ENCODE measurements around the gene TRMT10B. TPM values are rescaled to one million over a fixed set of nuclear protein-coding genes. Genes with fewer than 3 reads are reported as not detected.
"Not testable (repeated sequence)": the region's sequence is repeated elsewhere in the genome, so short reads cannot be mapped to it uniquely, and the experiment has no call there.

Gene TRMT10B
- total and polyA plus RNA-seq, 3 experiments from 2014 or later = 10.0 to 16.2 (median 12.0) TPM

- ChIA-PET CTCF (interaction anchor here (1.3 kb wide), 1 partner anchor 11 kb away, joined by 3 read pairs; no protein-coding TSS in a partner anchor), POLR2A (interaction anchor here (1.9 kb wide), 1 partner anchor 18 kb away, joined by 10 read pairs; the partner anchor contains the start of gene EXOSC3)
- Histone ChIP-seq H3K27me3 (ENCODE audit: insufficient read depth, low read length, poor library complexity, severe bottlenecking) (no peaks in the 10 kb centered on the region), H3K36me3 (ENCODE audit: insufficient read depth, low read length) (no peaks in the 10 kb centered on the region), H3K9me3 (ENCODE audit: low read length) (no peaks in the 10 kb centered on the region), H3K27ac (ENCODE audit: low read depth, low read length) (peak overlapping the region; percentile 65), H3K4me1 (ENCODE audit: insufficient read depth, low read length) (peaks cover 32% of the 10 kb centered on the region), H3K4me3 (ENCODE audit: low read length) (peak overlapping the region; percentile 92)
- Mint-ChIP-seq H3K36me3 (peaks cover 0 to 11% (median 2%) of the 10 kb centered on the region in 3 donors), H3K4me3 (peak overlapping the region; percentile 88 to 99 (median 94)), H3K27me3 (no peaks in the 10 kb centered on the region), H3K9me3 (no peaks in the 10 kb centered on the region), H3K4me1 (peaks cover 44 to 60% (median 53%) of the 10 kb centered on the region in 3 donors), H3K27ac (peak overlapping the region; percentile 12 to 95 (median 88))
- no peak for DNase-seq
Observed at GRCh38 chr9:37801959-37802711, 48.5 kb downstream of the TRMT10B start.

GRCh38 chr9:37806271-37806670 is 52.7 kb downstream of the TRMT10B start:
- peaks cover 21% of the 10 kb centered on the region for H3K4me1 ChIP-seq (ENCODE audit: insufficient read depth, low read length)
- Mint-ChIP-seq H3K4me3 (no peak overlapping the region), H3K4me1 (peaks cover 38 to 54% (median 46%) of the 10 kb centered on the region in 3 donors), H3K27me3 (no peaks in the 10 kb centered on the region), H3K9me3 (no peaks in the 10 kb centered on the region), H3K36me3 (peaks cover 0 to 10% (median 4%) of the 10 kb centered on the region in 3 donors), H3K27ac (peak overlapping the region in 1 of 8 donors; percentile 58)
- POLR2A ChIA-PET = no interaction called here
- no peak overlapping the region for H3K27ac ChIP-seq (ENCODE audit: low read depth, low read length)
- H3K27me3 ChIP-seq (ENCODE audit: insufficient read depth, low read length, poor library complexity, severe bottlenecking) = no peaks in the 10 kb centered on the region
- no peaks in the 10 kb centered on the region for H3K36me3 ChIP-seq (ENCODE audit: insufficient read depth, low read length)
- no peaks in the 10 kb centered on the region for H3K9me3 ChIP-seq (ENCODE audit: low read length)
- no peak overlapping the region for H3K4me3 ChIP-seq (ENCODE audit: low read length)
- CTCF ChIA-PET = no interaction called here
- no peak for DNase-seq

- H3K4me1 ChIP-seq (ENCODE audit: insufficient read depth, low read length); H3K27ac Mint-ChIP-seq; H3K27ac ChIP-seq (ENCODE audit: low read depth, low read length); CTCF ChIA-PET; H3K9me3 Mint-ChIP-seq; POLR2A ChIA-PET; H3K9me3 ChIP-seq (ENCODE audit: low read length); H3K36me3 ChIP-seq (ENCODE audit: insufficient read depth, low read length); H3K4me3 Mint-ChIP-seq; H3K4me3 ChIP-seq (ENCODE audit: low read length); DNase-seq; H3K27me3 ChIP-seq (ENCODE audit: insufficient read depth, low read length, poor library complexity, severe bottlenecking); H3K27me3 Mint-ChIP-seq: not testable (repeated sequence)
- H3K36me3 Mint-ChIP-seq = peaks cover 0 to 16% (median 4%) of the 10 kb centered on the region in 3 donors
- H3K4me1 Mint-ChIP-seq = peaks cover 25 to 40% (median 27%) of the 10 kb centered on the region in 3 donors
Observed at GRCh38 chr9:37809676-37810075, 56.1 kb downstream of the TRMT10B start.

- no peak overlapping the region for H3K4me3 ChIP-seq (ENCODE audit: low read length)
- no peaks in the 10 kb centered on the region for H3K27me3 ChIP-seq (ENCODE audit: insufficient read depth, low read length, poor library complexity, severe bottlenecking)
- H3K9me3 Mint-ChIP-seq = no peaks in the 10 kb centered on the region
- no peak for DNase-seq
- peaks cover 0 to 12% (median 2%) of the 10 kb centered on the region in 3 donors for H3K36me3 Mint-ChIP-seq
- CTCF ChIA-PET = interaction anchor here (0.6 kb wide), 1 partner anchor 233 kb away, joined by 3 read pairs; no protein-coding TSS in a partner anchor
- no peaks in the 10 kb centered on the region for H3K36me3 ChIP-seq (ENCODE audit: insufficient read depth, low read length)
- H3K9me3 ChIP-seq (ENCODE audit: low read length) = no peaks in the 10 kb centered on the region
- peak overlapping the region in 1 of 8 donors; percentile 62 for H3K27ac Mint-ChIP-seq
- no peak overlapping the region for H3K4me3 Mint-ChIP-seq
- no peaks in the 10 kb centered on the region for H3K27me3 Mint-ChIP-seq
- no peak overlapping the region for H3K27ac ChIP-seq (ENCODE audit: low read depth, low read length)
- H3K4me1 Mint-ChIP-seq = peaks cover 14 to 26% (median 24%) of the 10 kb centered on the region in 3 donors
- POLR2A ChIA-PET = no interaction called here
- no peaks in the 10 kb centered on the region for H3K4me1 ChIP-seq (ENCODE audit: insufficient read depth, low read length)
Observed at GRCh38 chr9:37811906-37812476, 58.4 kb downstream of the TRMT10B start.

- H3K27me3 Mint-ChIP-seq = no peaks in the 10 kb centered on the region
- CTCF ChIA-PET = interaction anchor here (0.8 kb wide), 1 partner anchor 10 kb away, joined by 3 read pairs; no protein-coding TSS in a partner anchor
- POLR2A ChIA-PET = no interaction called here
Observed at GRCh38 chr9:37812773-37813379, 59.3 kb downstream of the TRMT10B start.

GRCh38 chr9:37818849-37819248 is 65.2 kb downstream of the TRMT10B start:
- Histone ChIP-seq H3K4me1 (ENCODE audit: insufficient read depth, low read length) (no peaks in the 10 kb centered on the region), H3K4me3 (ENCODE audit: low read length) (no peak overlapping the region), H3K27ac (ENCODE audit: low read depth, low read length) (no peak overlapping the region), H3K9me3 (ENCODE audit: low read length) (no peaks in the 10 kb centered on the region), H3K36me3 (ENCODE audit: insufficient read depth, low read length) (no peaks in the 10 kb centered on the region), H3K27me3 (ENCODE audit: insufficient read depth, low read length, poor library complexity, severe bottlenecking) (no peaks in the 10 kb centered on the region)
- peaks cover 16 to 40% (median 19%) of the 10 kb centered on the region in 3 donors for H3K36me3 Mint-ChIP-seq
- ChIA-PET POLR2A (no interaction called here), CTCF (no interaction called here)
- peaks cover 5 to 17% (median 13%) of the 10 kb centered on the region in 3 donors for H3K4me1 Mint-ChIP-seq
- H3K27ac Mint-ChIP-seq = no peak overlapping the region
- DNase-seq = no peak
- no peaks in the 10 kb centered on the region for H3K27me3 Mint-ChIP-seq
- no peaks in the 10 kb centered on the region for H3K9me3 Mint-ChIP-seq
- no peak overlapping the region for H3K4me3 Mint-ChIP-seq

More at GRCh38 chr9:37812773-37813379, 59.3 kb downstream of the TRMT10B start:
- Histone ChIP-seq H3K36me3 (ENCODE audit: insufficient read depth, low read length) (no peaks in the 10 kb centered on the region), H3K9me3 (ENCODE audit: low read length) (no peaks in the 10 kb centered on the region), H3K27ac (ENCODE audit: low read depth, low read length) (no peak overlapping the region), H3K27me3 (ENCODE audit: insufficient read depth, low read length, poor library complexity, severe bottlenecking) (no peaks in the 10 kb centered on the region), H3K4me1 (ENCODE audit: insufficient read depth, low read length) (no peaks in the 10 kb centered on the region), H3K4me3 (ENCODE audit: low read length) (no peak overlapping the region)
- Mint-ChIP-seq H3K36me3 (peaks cover 0 to 10% (median 2%) of the 10 kb centered on the region in 3 donors), H3K4me1 (peaks cover 14 to 27% (median 26%) of the 10 kb centered on the region in 3 donors), H3K4me3 (no peak overlapping the region), H3K27ac (peak overlapping the region in 1 of 8 donors; percentile 41), H3K9me3 (no peaks in the 10 kb centered on the region)
- DNase-seq = no peak

GRCh38 chr9:37820142-37820541 is 66.5 kb downstream of the TRMT10B start:
- Histone ChIP-seq H3K9me3 (ENCODE audit: low read length) (no peaks in the 10 kb centered on the region), H3K36me3 (ENCODE audit: insufficient read depth, low read length) (peaks cover 3% of the 10 kb centered on the region), H3K4me1 (ENCODE audit: insufficient read depth, low read length) (no peaks in the 10 kb centered on the region), H3K4me3 (ENCODE audit: low read length) (no peak overlapping the region), H3K27me3 (ENCODE audit: insufficient read depth, low read length, poor library complexity, severe bottlenecking) (no peaks in the 10 kb centered on the region), H3K27ac (ENCODE audit: low read depth, low read length) (no peak overlapping the region)
- Mint-ChIP-seq H3K4me1 (peaks cover 4 to 14% (median 10%) of the 10 kb centered on the region in 3 donors), H3K4me3 (no peak overlapping the region), H3K9me3 (no peaks in the 10 kb centered on the region), H3K36me3 (peaks cover 24 to 49% (median 28%) of the 10 kb centered on the region in 3 donors), H3K27me3 (no peaks in the 10 kb centered on the region), H3K27ac (no peak overlapping the region)
- no peak for DNase-seq
- CTCF ChIA-PET = no interaction called here
- POLR2A ChIA-PET = no interaction called here

GRCh38 chr9:37825174-37825573 is 71.6 kb downstream of the TRMT10B start:
- H3K27me3 Mint-ChIP-seq; H3K4me3 ChIP-seq (ENCODE audit: low read length); CTCF ChIA-PET; H3K9me3 ChIP-seq (ENCODE audit: low read length); H3K4me1 Mint-ChIP-seq; H3K4me1 ChIP-seq (ENCODE audit: insufficient read depth, low read length); H3K4me3 Mint-ChIP-seq; H3K27me3 ChIP-seq (ENCODE audit: insufficient read depth, low read length, poor library complexity, severe bottlenecking); DNase-seq; H3K9me3 Mint-ChIP-seq; POLR2A ChIA-PET; H3K27ac ChIP-seq (ENCODE audit: low read depth, low read length): not testable (repeated sequence)
- Mint-ChIP-seq H3K27ac (peak overlapping the region in 1 of 8 donors; percentile 46), H3K36me3 (peaks cover 28 to 70% (median 33%) of the 10 kb centered on the region in 3 donors)
- H3K36me3 ChIP-seq (ENCODE audit: insufficient read depth, low read length) = peaks cover 11% of the 10 kb centered on the region

All from CD8-positive, alpha-beta memory T cell (primary cell).